Nephron (organoid): ENCODE results near the gene RANBP17.
A peak's percentile ranks its signal among the peaks of the same experiment; 100 is the strongest.
"Not testable (repeated sequence)": the region's sequence is repeated elsewhere in the genome, so short reads cannot be mapped to it uniquely, and the experiment has no call there.

Experiments used
- H3K27ac Mint-ChIP-seq, 3 experiments: 2 replicates each; pipeline ENCODE4 v1.8.0; 2020; ENCODE audit warnings: mixed read lengths in 3 of 3, mild to moderate bottlenecking in 2 of 3, moderate library complexity in 1 of 3
- H3K27me3 Mint-ChIP-seq: 2 replicates; pipeline ENCODE4 v1.8.0; 2021; ENCODE audit warnings: low read depth, mild to moderate bottlenecking, moderate library complexity, mixed read lengths
- H3K36me3 Mint-ChIP-seq: 2 replicates; pipeline ENCODE4 v1.8.0; 2020; ENCODE audit warnings: low read depth, mixed read lengths
- H3K4me1 Mint-ChIP-seq: 2 replicates; pipeline ENCODE4 v1.8.0; 2020; ENCODE audit warnings: mixed read lengths
- H3K4me3 Mint-ChIP-seq, 3 experiments: 2 replicates each; pipeline ENCODE4 v1.8.0; 2020; ENCODE audit warnings: mild to moderate bottlenecking in 3 of 3, mixed read lengths in 3 of 3, moderate library complexity in 2 of 3
- H3K9me3 Mint-ChIP-seq: 2 replicates; pipeline ENCODE4 v1.8.0; 2020; ENCODE audit warnings: mixed read lengths
- TF ChIP-seq, protein P1 (sequence below), 3 experiments: fragments of 200-600 bp; sonication (generic); IDR thresholded peaks; one replicate each; pipeline ENCODE4 v1.5.0; 2021; ENCODE audit warnings: antibody characterized with exemption in 3 of 3; ENCODE audit not compliant: unreplicated experiment in 3 of 3

Gene RANBP17

GRCh38 chr5:171157775-171158174, 296.0 kb downstream of the RANBP17 start:
- no peak overlapping the region for H3K27ac Mint-ChIP-seq
- no peaks in the 10 kb centered on the region for H3K4me1 Mint-ChIP-seq
- no peaks in the 10 kb centered on the region for H3K36me3 Mint-ChIP-seq
- no peaks in the 10 kb centered on the region for H3K27me3 Mint-ChIP-seq
- H3K9me3 Mint-ChIP-seq = no peaks in the 10 kb centered on the region
- TF ChIP-seq, protein P1, sequence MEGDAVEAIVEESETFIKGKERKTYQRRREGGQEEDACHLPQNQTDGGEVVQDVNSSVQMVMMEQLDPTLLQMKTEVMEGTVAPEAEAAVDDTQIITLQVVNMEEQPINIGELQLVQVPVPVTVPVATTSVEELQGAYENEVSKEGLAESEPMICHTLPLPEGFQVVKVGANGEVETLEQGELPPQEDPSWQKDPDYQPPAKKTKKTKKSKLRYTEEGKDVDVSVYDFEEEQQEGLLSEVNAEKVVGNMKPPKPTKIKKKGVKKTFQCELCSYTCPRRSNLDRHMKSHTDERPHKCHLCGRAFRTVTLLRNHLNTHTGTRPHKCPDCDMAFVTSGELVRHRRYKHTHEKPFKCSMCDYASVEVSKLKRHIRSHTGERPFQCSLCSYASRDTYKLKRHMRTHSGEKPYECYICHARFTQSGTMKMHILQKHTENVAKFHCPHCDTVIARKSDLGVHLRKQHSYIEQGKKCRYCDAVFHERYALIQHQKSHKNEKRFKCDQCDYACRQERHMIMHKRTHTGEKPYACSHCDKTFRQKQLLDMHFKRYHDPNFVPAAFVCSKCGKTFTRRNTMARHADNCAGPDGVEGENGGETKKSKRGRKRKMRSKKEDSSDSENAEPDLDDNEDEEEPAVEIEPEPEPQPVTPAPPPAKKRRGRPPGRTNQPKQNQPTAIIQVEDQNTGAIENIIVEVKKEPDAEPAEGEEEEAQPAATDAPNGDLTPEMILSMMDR (IDR thresholded peaks at IDR 0.05; ENCODE audit: unreplicated experiment in 3 of 3) = no peak
- H3K4me3 Mint-ChIP-seq = no peak overlapping the region

- Mint-ChIP-seq H3K36me3 (no peaks in the 10 kb centered on the region), H3K27me3 (no peaks in the 10 kb centered on the region), H3K9me3 (no peaks in the 10 kb centered on the region), H3K4me1 (no peaks in the 10 kb centered on the region), H3K4me3 (no peak overlapping the region), H3K27ac (no peak overlapping the region)
- TF ChIP-seq, protein P1 (IDR thresholded peaks at IDR 0.05; ENCODE audit: unreplicated experiment in 3 of 3) = no peak
These were observed 296.8 kb downstream of the RANBP17 start for GRCh38 chr5:171158581-171158980.

DNA sequence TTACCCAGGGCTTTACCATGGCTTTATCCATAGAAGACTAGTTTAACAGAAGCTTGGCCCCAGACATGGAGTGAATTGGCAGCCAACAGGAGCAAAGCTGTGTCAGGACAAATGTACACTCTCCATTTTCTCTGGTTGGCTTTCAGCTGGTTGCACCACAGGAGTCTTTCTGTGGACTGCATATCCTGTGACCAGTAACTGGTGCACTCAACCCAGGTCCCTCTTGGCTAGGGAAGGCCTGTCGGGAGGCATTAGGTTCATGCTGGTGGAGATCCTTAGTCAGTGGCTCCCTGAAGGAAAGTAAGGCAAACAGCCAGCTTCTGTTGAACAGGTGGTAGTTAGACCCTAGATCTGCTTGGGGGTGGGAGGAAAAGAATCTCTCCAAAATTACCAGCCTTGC, 300.3 kb downstream of the RANBP17 start:
- H3K36me3 Mint-ChIP-seq = no peaks in the 10 kb centered on the region
- H3K4me1 Mint-ChIP-seq = no peaks in the 10 kb centered on the region
- H3K27ac Mint-ChIP-seq = no peak overlapping the region
- H3K4me3 Mint-ChIP-seq = no peak overlapping the region
- H3K27me3 Mint-ChIP-seq = no peaks in the 10 kb centered on the region
- no peaks in the 10 kb centered on the region for H3K9me3 Mint-ChIP-seq
- TF ChIP-seq, protein P1 (IDR thresholded peaks at IDR 0.05; ENCODE audit: unreplicated experiment in 3 of 3) = no peak

- Mint-ChIP-seq H3K9me3 (no peaks in the 10 kb centered on the region), H3K36me3 (no peaks in the 10 kb centered on the region), H3K4me3 (no peak overlapping the region), H3K27ac (no peak overlapping the region), H3K27me3 (no peaks in the 10 kb centered on the region), H3K4me1 (no peaks in the 10 kb centered on the region)
- TF ChIP-seq, protein P1 (IDR thresholded peaks at IDR 0.05; ENCODE audit: unreplicated experiment in 3 of 3) = peak in 2 of 3 experiments; percentile 14 to 27
These were observed 300.8 kb downstream of the RANBP17 start for GRCh38 chr5:171162596-171162995.

DNA sequence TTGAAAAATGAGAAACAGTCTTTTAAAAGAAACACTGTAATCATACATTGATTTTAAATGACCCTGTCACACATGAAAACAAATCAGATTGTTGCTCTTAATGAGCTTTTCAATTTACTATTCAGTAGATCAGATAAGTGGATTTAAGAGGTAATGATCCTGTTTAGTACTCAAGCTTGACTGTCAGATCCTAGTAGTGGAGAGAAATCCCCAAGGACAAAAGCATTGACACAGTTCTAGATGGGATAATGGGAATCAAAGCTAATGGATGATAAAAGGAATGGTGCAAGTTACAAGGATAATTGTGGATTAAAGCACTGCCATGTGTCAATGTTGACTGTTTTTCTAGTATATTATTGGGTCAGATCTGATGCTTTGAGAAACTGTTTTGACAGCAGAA, 304.9 kb downstream of the RANBP17 start:
- TF ChIP-seq, protein P1 (IDR thresholded peaks at IDR 0.05; ENCODE audit: unreplicated experiment in 3 of 3) = no peak
- H3K27ac Mint-ChIP-seq = no peak overlapping the region

GRCh38 chr5:171168171-171168570, 306.4 kb downstream of the RANBP17 start:
- Mint-ChIP-seq H3K9me3 (no peaks in the 10 kb centered on the region), H3K27me3 (no peaks in the 10 kb centered on the region), H3K4me1 (no peaks in the 10 kb centered on the region), H3K27ac (no peak overlapping the region), H3K36me3 (no peaks in the 10 kb centered on the region), H3K4me3 (no peak overlapping the region)
- TF ChIP-seq, protein P1 (IDR thresholded peaks at IDR 0.05; ENCODE audit: unreplicated experiment in 3 of 3) = no peak

More for the DNA sequence above, 304.9 kb downstream of the RANBP17 start:
- Mint-ChIP-seq H3K4me3 (no peak overlapping the region), H3K36me3 (no peaks in the 10 kb centered on the region), H3K27me3 (no peaks in the 10 kb centered on the region), H3K4me1 (no peaks in the 10 kb centered on the region), H3K9me3 (no peaks in the 10 kb centered on the region)

GRCh38 chr5:171174960-171175359, 313.1 kb downstream of the RANBP17 start:
- not testable (repeated sequence) for H3K4me3 Mint-ChIP-seq, H3K9me3 Mint-ChIP-seq, H3K4me1 Mint-ChIP-seq, H3K27ac Mint-ChIP-seq, H3K27me3 Mint-ChIP-seq
- H3K36me3 Mint-ChIP-seq = peaks cover 14% of the 10 kb centered on the region
